Astrocyte (in vitro differentiated cells and primary cell): ENCODE data around the gene BLACAT1.

Source experiments
- CTCF ChIP-seq: IDR thresholded peaks from 2 replicates; pipeline ENCODE4 v1.5.1; 2011; ENCODE audit warnings: low read depth, mild to moderate bottlenecking, inconsistent platforms, low read length, moderate library complexity; ENCODE audit not compliant: insufficient read depth
- EZH2 ChIP-seq: IDR thresholded peaks from 2 replicates; pipeline ENCODE4 v1.6.1; 2012; ENCODE audit warnings: mild to moderate bottlenecking, low read length, inconsistent platforms; ENCODE audit not compliant: insufficient read depth

DNA sequence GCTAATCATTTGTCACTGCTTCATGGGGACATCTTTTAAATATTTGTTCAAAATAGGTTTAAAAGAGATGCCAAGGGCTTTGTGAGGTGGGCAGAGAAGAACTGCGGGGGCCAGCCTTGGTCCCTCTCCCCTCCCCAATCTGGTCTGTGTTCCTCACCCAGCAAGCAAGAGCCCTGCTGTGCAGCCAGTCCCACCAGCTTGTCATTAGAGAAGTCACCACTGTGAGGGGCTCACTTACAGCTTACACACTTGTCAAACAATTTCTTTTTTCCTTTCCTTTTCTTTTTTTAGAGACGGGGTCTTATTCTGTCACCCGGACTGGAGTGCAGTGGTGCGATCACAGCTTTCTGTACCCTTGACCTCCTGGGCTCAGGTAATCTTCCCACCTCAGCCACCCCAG is 38.3 kb upstream of the BLACAT1 start:
- no peak for TF ChIP-seq CTCF
- TF ChIP-seq EZH2: no peak
